Ascending aorta (tissue), 2 donors: ENCODE measurements around the gene C1orf21. TPM values are rescaled to one million over a fixed set of nuclear protein-coding genes. Genes with fewer than 3 reads are reported as not detected.

ENCODE experiments used
- DNase-seq, 2 donors: peaks; one replicate each; pipeline ENCODE4 v3.0.0-alpha.2; 2019; ENCODE audit warnings: low spot score in 2 of 2
- H3K27ac ChIP-seq, 2 donors: fragments of 200-600 bp; sonication (generic); one replicate each; pipeline ENCODE4 v1.5.1; 2016 to 2017; ENCODE audit warnings: mild to moderate bottlenecking in 1 of 2
- H3K27me3 ChIP-seq: fragments of 200-600 bp; sonication (generic); one replicate; pipeline ENCODE4 v1.5.1; 2017
- H3K36me3 ChIP-seq, 2 donors: fragments of 200-600 bp; sonication (generic); one replicate each; pipeline ENCODE4 v1.5.1; 2016
- H3K4me1 ChIP-seq, 2 donors: fragments of 200-600 bp; sonication (generic); one replicate each; pipeline ENCODE4 v1.5.1; 2016 to 2017; ENCODE audit warnings: mild to moderate bottlenecking in 1 of 2
- H3K4me3 ChIP-seq, 2 donors: fragments of 200-600 bp; sonication (generic); one replicate each; pipeline ENCODE4 v1.5.1; 2016 to 2017; ENCODE audit warnings: mild to moderate bottlenecking in 1 of 2
- H3K9me3 ChIP-seq, 2 donors: fragments of 200-600 bp; sonication (generic); one replicate each; pipeline ENCODE4 v1.5.1; 2016
- intact Hi-C: fragments of 100-400 bp; cut with DNase I; formaldehyde crosslinking; loops from one replicate; pipeline ENCODE4 v1.15.1; 2023
- total RNA-seq: library from RNA; depleted of rRNA; stranded (reverse); fragments of >200 nt; gene quantifications from one replicate; pipeline ENCODE4 v1.1.0, GENCODE V29; 2016
- TF ChIP-seq, protein P1 (sequence below), 3 experiments: fragments of 200-600 bp in 2 of 3; fragments of 450-650 bp in 1 of 3; sonication (generic) in 2 of 3; IDR thresholded peaks; one replicate each; pipeline ENCODE4 v1.5.1; 2016 to 2019; ENCODE audit warnings: antibody characterized with exemption in 3 of 3, mild to moderate bottlenecking in 1 of 3, moderate library complexity in 1 of 3

C1orf21 gene
- total RNA-seq, 1 donor from 2014 or later: 21.8 TPM

DNA sequence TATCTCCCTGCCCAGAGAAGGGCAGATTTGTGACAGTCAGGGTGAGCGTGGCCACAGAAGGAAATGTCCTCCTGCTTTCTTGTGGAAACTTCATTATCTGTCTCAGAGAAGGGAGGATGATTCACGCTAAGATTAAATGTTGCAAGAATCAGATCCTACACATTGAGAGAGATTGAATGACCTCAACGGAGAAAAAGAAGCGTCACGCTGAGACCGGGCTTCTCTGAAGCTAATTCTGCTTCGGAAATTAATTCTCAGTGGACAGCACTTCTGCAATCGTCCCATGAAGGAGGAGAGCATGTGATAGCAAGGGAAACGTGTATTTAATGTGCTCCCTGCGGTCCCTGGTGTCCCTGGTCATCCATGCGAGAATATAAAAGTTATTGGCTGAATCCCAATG is 19.8 kb upstream of the C1orf21 start:
- intact Hi-C loops: no loop called here
- Histone ChIP-seq H3K4me1 (no peaks in the 10 kb centered on the region), H3K9me3 (no peaks in the 10 kb centered on the region), H3K4me3 (no peak overlapping the region), H3K27me3 (no peaks in the 10 kb centered on the region), H3K27ac (no peak overlapping the region), H3K36me3 (no peaks in the 10 kb centered on the region)
- no peak for DNase-seq
- TF ChIP-seq, protein P1, sequence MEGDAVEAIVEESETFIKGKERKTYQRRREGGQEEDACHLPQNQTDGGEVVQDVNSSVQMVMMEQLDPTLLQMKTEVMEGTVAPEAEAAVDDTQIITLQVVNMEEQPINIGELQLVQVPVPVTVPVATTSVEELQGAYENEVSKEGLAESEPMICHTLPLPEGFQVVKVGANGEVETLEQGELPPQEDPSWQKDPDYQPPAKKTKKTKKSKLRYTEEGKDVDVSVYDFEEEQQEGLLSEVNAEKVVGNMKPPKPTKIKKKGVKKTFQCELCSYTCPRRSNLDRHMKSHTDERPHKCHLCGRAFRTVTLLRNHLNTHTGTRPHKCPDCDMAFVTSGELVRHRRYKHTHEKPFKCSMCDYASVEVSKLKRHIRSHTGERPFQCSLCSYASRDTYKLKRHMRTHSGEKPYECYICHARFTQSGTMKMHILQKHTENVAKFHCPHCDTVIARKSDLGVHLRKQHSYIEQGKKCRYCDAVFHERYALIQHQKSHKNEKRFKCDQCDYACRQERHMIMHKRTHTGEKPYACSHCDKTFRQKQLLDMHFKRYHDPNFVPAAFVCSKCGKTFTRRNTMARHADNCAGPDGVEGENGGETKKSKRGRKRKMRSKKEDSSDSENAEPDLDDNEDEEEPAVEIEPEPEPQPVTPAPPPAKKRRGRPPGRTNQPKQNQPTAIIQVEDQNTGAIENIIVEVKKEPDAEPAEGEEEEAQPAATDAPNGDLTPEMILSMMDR (IDR thresholded peaks at IDR 0.05): no peak

DNA sequence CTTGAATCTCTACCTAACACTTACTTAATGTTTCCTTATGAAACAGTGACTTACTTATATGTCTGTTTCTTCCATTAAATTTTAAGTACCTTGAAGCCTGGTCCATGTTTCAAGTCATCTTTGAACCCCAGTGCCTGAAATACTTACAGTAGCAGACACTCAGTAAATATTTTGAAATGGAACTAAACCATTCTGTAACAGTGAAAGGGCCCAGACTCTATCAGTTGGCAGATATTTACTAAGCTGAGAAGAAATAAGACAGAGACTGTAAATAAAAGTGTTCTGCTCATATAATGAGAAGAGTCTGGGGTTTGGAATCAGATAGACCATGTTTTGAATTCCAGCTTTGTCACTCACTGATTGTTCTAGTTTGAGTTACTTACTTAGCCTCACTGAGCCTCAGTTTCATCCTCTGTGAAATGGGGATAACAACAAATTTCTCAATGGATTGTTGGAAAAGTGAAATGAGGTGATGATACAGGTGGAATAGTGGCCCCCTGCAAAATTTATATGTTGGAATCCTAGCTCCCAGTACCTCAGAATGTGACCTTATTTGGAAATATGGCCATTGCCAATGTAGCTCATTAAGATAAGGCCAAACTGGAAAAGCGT is 19.3 kb upstream of the C1orf21 start:
- H3K4me1 ChIP-seq: no peaks in the 10 kb centered on the region
- no peaks in the 10 kb centered on the region for H3K36me3 ChIP-seq
- H3K4me3 ChIP-seq: no peak overlapping the region
- H3K27ac ChIP-seq: no peak overlapping the region
- no peak for DNase-seq
- H3K27me3 ChIP-seq: no peaks in the 10 kb centered on the region
- TF ChIP-seq, protein P1 (IDR thresholded peaks at IDR 0.05): no peak
- no peaks in the 10 kb centered on the region for H3K9me3 ChIP-seq
- intact Hi-C loops: no loop called here

DNA sequence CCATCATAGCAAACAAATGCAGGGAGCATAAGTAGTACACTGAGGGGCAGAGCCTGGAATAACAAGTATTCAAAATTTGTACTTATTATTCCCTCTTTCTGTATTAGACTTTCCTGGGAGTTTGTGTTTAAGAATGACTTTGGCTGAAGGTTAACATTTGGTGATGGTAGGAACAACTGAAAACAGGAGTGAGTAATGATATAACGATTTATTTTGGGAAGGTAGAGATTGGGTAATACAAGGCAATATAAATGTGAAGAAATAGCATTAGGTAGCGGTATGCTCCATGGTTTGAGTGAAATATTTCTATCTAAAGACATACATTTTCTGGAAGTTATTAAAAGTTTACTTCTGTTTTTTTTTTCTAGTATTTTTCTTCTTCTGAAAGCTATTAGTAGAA is 18.5 kb upstream of the C1orf21 start:
- H3K27me3 ChIP-seq: no peaks in the 10 kb centered on the region
- TF ChIP-seq, protein P1 (IDR thresholded peaks at IDR 0.05): no peak
- H3K4me1 ChIP-seq: no peaks in the 10 kb centered on the region
- no peaks in the 10 kb centered on the region for H3K9me3 ChIP-seq
- no peak for DNase-seq
- H3K27ac ChIP-seq: no peak overlapping the region
- H3K36me3 ChIP-seq: no peaks in the 10 kb centered on the region
- no peak overlapping the region for H3K4me3 ChIP-seq
- intact Hi-C loops: no loop called here

DNA sequence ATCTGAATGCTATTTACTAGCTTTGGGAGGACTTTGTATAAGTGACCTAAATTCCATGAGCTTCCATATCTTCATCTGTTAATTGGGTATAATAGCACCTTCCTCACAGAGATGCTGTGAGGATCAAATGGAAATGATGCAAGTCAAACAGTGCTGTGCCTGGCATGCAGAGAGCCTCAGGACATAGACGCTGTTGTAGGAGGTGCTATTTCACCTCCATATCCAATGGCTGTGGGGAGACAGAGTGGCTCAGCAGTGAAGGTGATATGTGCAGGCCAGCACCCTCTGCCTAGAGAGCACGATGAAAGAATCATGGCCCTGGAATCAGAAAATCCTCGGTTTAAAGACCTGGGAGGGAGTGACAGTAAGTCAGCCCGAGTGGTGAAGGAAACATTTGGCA is 16.0 kb upstream of the C1orf21 start:
- intact Hi-C loops: no loop called here
- DNase-seq: no peak

DNA sequence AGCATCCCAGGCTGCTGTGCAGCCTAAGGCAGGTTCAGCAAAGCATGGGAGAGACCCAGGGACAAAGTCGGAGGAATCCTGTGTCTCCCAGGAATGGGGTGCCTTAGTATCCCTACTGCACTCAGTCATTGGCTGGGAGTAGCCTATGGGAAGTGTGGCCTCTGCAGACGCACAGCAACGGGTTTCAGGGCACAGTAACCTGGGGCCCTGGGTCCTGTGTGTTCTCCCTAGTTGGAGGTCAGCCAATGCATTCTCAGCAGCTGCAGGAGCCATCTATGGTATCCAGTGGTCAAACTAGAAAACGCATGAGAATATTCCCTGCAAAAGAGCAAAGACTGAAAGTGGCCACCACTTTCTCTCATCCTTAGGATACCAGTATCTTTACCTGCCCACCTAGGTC is 13.7 kb upstream of the C1orf21 start:
- TF ChIP-seq, protein P1 (IDR thresholded peaks at IDR 0.05): no peak
- intact Hi-C loops: no loop called here
- no peaks in the 10 kb centered on the region for H3K9me3 ChIP-seq
- no peaks in the 10 kb centered on the region for H3K4me1 ChIP-seq
- DNase-seq: no peak
- no peaks in the 10 kb centered on the region for H3K36me3 ChIP-seq
- no peak overlapping the region for H3K27ac ChIP-seq
- no peak overlapping the region for H3K4me3 ChIP-seq
- no peaks in the 10 kb centered on the region for H3K27me3 ChIP-seq

More for the DNA sequence above, 16.0 kb upstream of the C1orf21 start:
- Histone ChIP-seq H3K4me3 (no peak overlapping the region), H3K27me3 (no peaks in the 10 kb centered on the region), H3K9me3 (no peaks in the 10 kb centered on the region), H3K36me3 (no peaks in the 10 kb centered on the region), H3K27ac (no peak overlapping the region), H3K4me1 (no peaks in the 10 kb centered on the region)
- TF ChIP-seq, protein P1 (IDR thresholded peaks at IDR 0.05): no peak

DNA sequence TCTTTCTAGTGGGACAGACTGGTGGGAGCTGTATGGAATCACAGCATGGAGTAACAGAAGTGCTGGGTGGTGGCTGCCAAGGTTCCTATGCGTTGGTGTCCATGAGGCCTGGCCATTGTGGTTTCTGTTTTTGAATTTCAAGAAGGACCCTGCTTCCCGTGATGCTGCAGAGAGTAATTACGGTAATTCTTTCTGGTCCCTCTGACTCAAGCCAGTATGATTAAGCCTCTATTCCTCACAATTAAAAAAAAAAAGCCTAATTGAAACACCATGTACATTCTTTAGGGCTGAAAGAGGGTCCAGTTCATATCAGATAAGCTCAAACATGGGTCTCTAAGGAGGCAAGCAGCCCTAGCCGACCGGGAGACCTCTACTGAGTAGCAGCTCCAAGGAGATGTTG is 10.5 kb upstream of the C1orf21 start:
- no peak for DNase-seq
- no peaks in the 10 kb centered on the region for H3K36me3 ChIP-seq
- H3K27me3 ChIP-seq: no peaks in the 10 kb centered on the region
- intact Hi-C loops: no loop called here
- no peak overlapping the region for H3K27ac ChIP-seq
- TF ChIP-seq, protein P1 (IDR thresholded peaks at IDR 0.05): no peak
- H3K9me3 ChIP-seq: no peaks in the 10 kb centered on the region
- H3K4me3 ChIP-seq: no peak overlapping the region
- H3K4me1 ChIP-seq: no peaks in the 10 kb centered on the region
